HEK293 (cell line): ENCODE measurements around the gene MCIDAS.

Source experiments
- HOXC10 ChIP-seq: sonication (generic); formaldehyde crosslinking; IDR thresholded peaks from 2 replicates; pipeline ENCODE4 v1.8.1; 2023; ENCODE audit warnings: mild to moderate bottlenecking, missing genetic modification reagents
- KLF9 ChIP-seq: fragments of 450-650 bp; formaldehyde crosslinking; IDR thresholded peaks from 2 replicates; pipeline ENCODE4 v1.5.1; 2016; ENCODE audit warnings: missing biosample characterization, missing genetic modification characterization, low read depth
- MYNN ChIP-seq: fragments of 450-650 bp; formaldehyde crosslinking; IDR thresholded peaks from 2 replicates; pipeline ENCODE4 v1.5.1; 2016; ENCODE audit warnings: missing biosample characterization, missing genetic modification characterization, borderline replicate concordance
- OSR2 ChIP-seq: fragments of 450-650 bp; formaldehyde crosslinking; IDR thresholded peaks from 2 replicates; pipeline ENCODE4 v1.5.1; 2016; ENCODE audit warnings: missing biosample characterization, missing genetic modification characterization
- PATZ1 ChIP-seq: fragments of 450-650 bp; formaldehyde crosslinking; IDR thresholded peaks from 2 replicates; pipeline ENCODE4 v1.5.1; 2016; ENCODE audit warnings: missing biosample characterization, missing genetic modification characterization
- ZBTB1 ChIP-seq: fragments of 450-650 bp; formaldehyde crosslinking; IDR thresholded peaks from 2 replicates; pipeline ENCODE4 v1.5.1; 2016; ENCODE audit warnings: missing biosample characterization, missing genetic modification characterization
- ZBTB17 ChIP-seq: fragments of 450-650 bp; formaldehyde crosslinking; IDR thresholded peaks from 2 replicates; pipeline ENCODE4 v1.5.1; 2016; ENCODE audit warnings: missing biosample characterization, missing genetic modification characterization
- ZBTB8A ChIP-seq: fragments of 450-650 bp; formaldehyde crosslinking; IDR thresholded peaks from 2 replicates; pipeline ENCODE4 v1.5.1; 2016; ENCODE audit warnings: missing biosample characterization, missing genetic modification characterization
- ZFP69B ChIP-seq: fragments of 450-650 bp; formaldehyde crosslinking; IDR thresholded peaks from 2 replicates; pipeline ENCODE4 v1.5.1; 2016; ENCODE audit warnings: missing biosample characterization, missing genetic modification characterization
- ZNF19 ChIP-seq: fragments of 450-650 bp; formaldehyde crosslinking; IDR thresholded peaks from 2 replicates; pipeline ENCODE4; 2016; ENCODE audit warnings: missing biosample characterization, missing genetic modification characterization, low read depth
- ZNF214 ChIP-seq: fragments of 450-650 bp; formaldehyde crosslinking; IDR thresholded peaks from 2 replicates; pipeline ENCODE4 v1.5.1; 2017; ENCODE audit warnings: missing biosample characterization, mild to moderate bottlenecking, missing genetic modification characterization, borderline replicate concordance
- ZNF239 ChIP-seq: fragments of 450-650 bp; formaldehyde crosslinking; IDR thresholded peaks from 2 replicates; pipeline ENCODE4 v1.5.1; 2016; ENCODE audit warnings: missing biosample characterization, missing genetic modification characterization
- ZNF24 ChIP-seq: fragments of 450-650 bp; formaldehyde crosslinking; IDR thresholded peaks from 2 replicates; pipeline ENCODE4 v1.5.1; 2016; ENCODE audit warnings: missing biosample characterization, missing genetic modification characterization
- ZNF302 ChIP-seq: fragments of 450-650 bp; formaldehyde crosslinking; IDR thresholded peaks from 2 replicates; pipeline ENCODE4 v1.5.1; 2016; ENCODE audit warnings: missing biosample characterization, missing genetic modification characterization, low read depth
- ZNF48 ChIP-seq: fragments of 450-650 bp; formaldehyde crosslinking; IDR thresholded peaks from 2 replicates; pipeline ENCODE4 v1.5.1; 2016; ENCODE audit warnings: missing biosample characterization, missing genetic modification characterization
- ZNF555 ChIP-seq: fragments of 450-650 bp; formaldehyde crosslinking; conservative IDR thresholded peaks from 2 replicates; pipeline ENCODE4 v1.5.1; 2017; ENCODE audit warnings: missing biosample characterization, mild to moderate bottlenecking, missing genetic modification characterization, inconsistent platforms
- ZNF571 ChIP-seq: fragments of 450-650 bp; formaldehyde crosslinking; IDR thresholded peaks from 2 replicates; pipeline ENCODE4 v1.5.0; 2017; ENCODE audit warnings: missing biosample characterization, missing genetic modification characterization
- ZNF600 ChIP-seq: fragments of 450-650 bp; formaldehyde crosslinking; IDR thresholded peaks from 2 replicates; pipeline ENCODE4 v1.5.1; 2016; ENCODE audit warnings: missing biosample characterization, missing genetic modification characterization
- ZNF629 ChIP-seq: fragments of 450-650 bp; formaldehyde crosslinking; IDR thresholded peaks from 2 replicates; pipeline ENCODE4 v1.5.1; 2017; ENCODE audit warnings: missing biosample characterization, missing genetic modification characterization
- ZNF658 ChIP-seq: fragments of 450-650 bp; formaldehyde crosslinking; IDR thresholded peaks from 2 replicates; pipeline ENCODE4; 2016; ENCODE audit warnings: missing biosample characterization, missing genetic modification characterization
- ZNF701 ChIP-seq: fragments of 450-650 bp; formaldehyde crosslinking; IDR thresholded peaks from 2 replicates; pipeline ENCODE4 v1.5.1; 2016; ENCODE audit warnings: missing biosample characterization, missing genetic modification characterization
- ZNF704 ChIP-seq: fragments of 450-650 bp; formaldehyde crosslinking; IDR thresholded peaks from 2 replicates; pipeline ENCODE4 v1.5.1; 2016; ENCODE audit warnings: missing biosample characterization, missing genetic modification characterization
- ZNF768 ChIP-seq: fragments of 450-650 bp; formaldehyde crosslinking; IDR thresholded peaks from 2 replicates; pipeline ENCODE4 v1.5.1; 2018; ENCODE audit warnings: missing biosample characterization, mild to moderate bottlenecking, missing genetic modification characterization
- ZNF791 ChIP-seq: fragments of 450-650 bp; formaldehyde crosslinking; IDR thresholded peaks from 2 replicates; pipeline ENCODE4 v1.5.1; 2016; ENCODE audit warnings: missing biosample characterization, missing genetic modification characterization
- ZNF830 ChIP-seq: fragments of 450-650 bp; IDR thresholded peaks from 2 replicates; pipeline ENCODE4 v1.5.0; 2018; ENCODE audit warnings: missing biosample characterization, missing genetic modification characterization, low read depth, mild to moderate bottlenecking, moderate library complexity
- ZNF843 ChIP-seq: fragments of 450-650 bp; formaldehyde crosslinking; IDR thresholded peaks from 2 replicates; pipeline ENCODE4 v1.5.1; 2016; ENCODE audit warnings: missing biosample characterization, missing genetic modification characterization
- TF ChIP-seq, protein P1 (sequence below): fragments of 450-650 bp; formaldehyde crosslinking; IDR thresholded peaks from 2 replicates; pipeline ENCODE4 v1.5.1; 2016; ENCODE audit warnings: missing biosample characterization, missing genetic modification characterization
- TF ChIP-seq, protein P2 (sequence below): IDR thresholded peaks from 2 replicates; pipeline ENCODE4 v1.6.1; 2011; ENCODE audit warnings: mild to moderate bottlenecking, low read depth, low read length, borderline replicate concordance
- TF ChIP-seq, protein P3 (sequence below): fragments of 450-650 bp; formaldehyde crosslinking; IDR thresholded peaks from 2 replicates; pipeline ENCODE4 v1.5.1; 2016; ENCODE audit warnings: missing biosample characterization, missing genetic modification characterization
- TF ChIP-seq, protein P4 (sequence below): fragments of 450-650 bp; IDR thresholded peaks from 2 replicates; pipeline ENCODE4 v1.5.1; 2018; ENCODE audit warnings: missing biosample characterization, missing genetic modification characterization
- TF ChIP-seq, protein P5 (sequence below): fragments of 450-650 bp; formaldehyde crosslinking; IDR thresholded peaks from 2 replicates; pipeline ENCODE4 v1.5.1; 2016; ENCODE audit warnings: missing biosample characterization, missing genetic modification characterization, low read depth

The MCIDAS gene

GRCh38 chr5:55232271-55232984, 5.3 kb upstream of the MCIDAS start (continued):
- TF ChIP-seq ZNF704 (no peak), ZNF19 (tag by site-specific recombination) (no peak), HOXC10 (CRISPR knock-in tag) (no peak), PATZ1 (tag by site-specific recombination) (no peak), ZBTB17 (peak; percentile 78; the same call in 1 of the 2 replicates), ZNF302 (no peak), ZNF555 (tag by site-specific recombination) (no peak), ZNF658 (no peak), ZNF48 (no peak), ZFP69B (tag by site-specific recombination) (no peak), ZNF24 (tag by site-specific recombination) (no peak), ZNF629 (peak; percentile 19; the same call in 1 of the 2 replicates), KLF9 (tag by site-specific recombination) (no peak), ZNF239 (tag by site-specific recombination) (no peak), ZNF214 (tag by site-specific recombination) (no peak), ZBTB1 (tag by site-specific recombination) (no peak), ZNF701 (no peak), MYNN (tag by site-specific recombination) (no peak), ZNF600 (tag by site-specific recombination) (peak; percentile 63; the same call in 1 of the 2 replicates), OSR2 (tag by site-specific recombination) (no peak), ZNF571 (tag by site-specific recombination) (no peak), ZNF830 (tag by site-specific recombination) (no peak), ZNF791 (tag by site-specific recombination) (no peak), ZBTB8A (no peak), ZNF843 (tag by site-specific recombination) (no peak), ZNF768 (tag by site-specific recombination) (no peak; the same call in 1 of the 2 replicates)
- TF ChIP-seq, protein P1, sequence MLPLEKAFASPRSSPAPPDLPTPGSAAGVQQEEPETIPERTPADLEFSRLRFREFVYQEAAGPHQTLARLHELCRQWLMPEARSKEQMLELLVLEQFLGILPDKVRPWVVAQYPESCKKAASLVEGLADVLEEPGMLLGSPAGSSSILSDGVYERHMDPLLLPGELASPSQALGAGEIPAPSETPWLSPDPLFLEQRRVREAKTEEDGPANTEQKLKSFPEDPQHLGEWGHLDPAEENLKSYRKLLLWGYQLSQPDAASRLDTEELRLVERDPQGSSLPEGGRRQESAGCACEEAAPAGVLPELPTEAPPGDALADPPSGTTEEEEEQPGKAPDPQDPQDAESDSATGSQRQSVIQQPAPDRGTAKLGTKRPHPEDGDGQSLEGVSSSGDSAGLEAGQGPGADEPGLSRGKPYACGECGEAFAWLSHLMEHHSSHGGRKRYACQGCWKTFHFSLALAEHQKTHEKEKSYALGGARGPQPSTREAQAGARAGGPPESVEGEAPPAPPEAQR (tag by site-specific recombination): no peak
- TF ChIP-seq, protein P2, sequence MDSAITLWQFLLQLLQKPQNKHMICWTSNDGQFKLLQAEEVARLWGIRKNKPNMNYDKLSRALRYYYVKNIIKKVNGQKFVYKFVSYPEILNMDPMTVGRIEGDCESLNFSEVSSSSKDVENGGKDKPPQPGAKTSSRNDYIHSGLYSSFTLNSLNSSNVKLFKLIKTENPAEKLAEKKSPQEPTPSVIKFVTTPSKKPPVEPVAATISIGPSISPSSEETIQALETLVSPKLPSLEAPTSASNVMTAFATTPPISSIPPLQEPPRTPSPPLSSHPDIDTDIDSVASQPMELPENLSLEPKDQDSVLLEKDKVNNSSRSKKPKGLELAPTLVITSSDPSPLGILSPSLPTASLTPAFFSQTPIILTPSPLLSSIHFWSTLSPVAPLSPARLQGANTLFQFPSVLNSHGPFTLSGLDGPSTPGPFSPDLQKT: no peak
- TF ChIP-seq, protein P3, sequence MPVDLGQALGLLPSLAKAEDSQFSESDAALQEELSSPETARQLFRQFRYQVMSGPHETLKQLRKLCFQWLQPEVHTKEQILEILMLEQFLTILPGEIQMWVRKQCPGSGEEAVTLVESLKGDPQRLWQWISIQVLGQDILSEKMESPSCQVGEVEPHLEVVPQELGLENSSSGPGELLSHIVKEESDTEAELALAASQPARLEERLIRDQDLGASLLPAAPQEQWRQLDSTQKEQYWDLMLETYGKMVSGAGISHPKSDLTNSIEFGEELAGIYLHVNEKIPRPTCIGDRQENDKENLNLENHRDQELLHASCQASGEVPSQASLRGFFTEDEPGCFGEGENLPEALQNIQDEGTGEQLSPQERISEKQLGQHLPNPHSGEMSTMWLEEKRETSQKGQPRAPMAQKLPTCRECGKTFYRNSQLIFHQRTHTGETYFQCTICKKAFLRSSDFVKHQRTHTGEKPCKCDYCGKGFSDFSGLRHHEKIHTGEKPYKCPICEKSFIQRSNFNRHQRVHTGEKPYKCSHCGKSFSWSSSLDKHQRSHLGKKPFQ (tag by site-specific recombination): no peak
- TF ChIP-seq, protein P4, sequence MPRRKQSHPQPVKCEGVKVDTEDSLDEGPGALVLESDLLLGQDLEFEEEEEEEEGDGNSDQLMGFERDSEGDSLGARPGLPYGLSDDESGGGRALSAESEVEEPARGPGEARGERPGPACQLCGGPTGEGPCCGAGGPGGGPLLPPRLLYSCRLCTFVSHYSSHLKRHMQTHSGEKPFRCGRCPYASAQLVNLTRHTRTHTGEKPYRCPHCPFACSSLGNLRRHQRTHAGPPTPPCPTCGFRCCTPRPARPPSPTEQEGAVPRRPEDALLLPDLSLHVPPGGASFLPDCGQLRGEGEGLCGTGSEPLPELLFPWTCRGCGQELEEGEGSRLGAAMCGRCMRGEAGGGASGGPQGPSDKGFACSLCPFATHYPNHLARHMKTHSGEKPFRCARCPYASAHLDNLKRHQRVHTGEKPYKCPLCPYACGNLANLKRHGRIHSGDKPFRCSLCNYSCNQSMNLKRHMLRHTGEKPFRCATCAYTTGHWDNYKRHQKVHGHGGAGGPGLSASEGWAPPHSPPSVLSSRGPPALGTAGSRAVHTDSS (tag by site-specific recombination): no peak
- TF ChIP-seq, protein P5, sequence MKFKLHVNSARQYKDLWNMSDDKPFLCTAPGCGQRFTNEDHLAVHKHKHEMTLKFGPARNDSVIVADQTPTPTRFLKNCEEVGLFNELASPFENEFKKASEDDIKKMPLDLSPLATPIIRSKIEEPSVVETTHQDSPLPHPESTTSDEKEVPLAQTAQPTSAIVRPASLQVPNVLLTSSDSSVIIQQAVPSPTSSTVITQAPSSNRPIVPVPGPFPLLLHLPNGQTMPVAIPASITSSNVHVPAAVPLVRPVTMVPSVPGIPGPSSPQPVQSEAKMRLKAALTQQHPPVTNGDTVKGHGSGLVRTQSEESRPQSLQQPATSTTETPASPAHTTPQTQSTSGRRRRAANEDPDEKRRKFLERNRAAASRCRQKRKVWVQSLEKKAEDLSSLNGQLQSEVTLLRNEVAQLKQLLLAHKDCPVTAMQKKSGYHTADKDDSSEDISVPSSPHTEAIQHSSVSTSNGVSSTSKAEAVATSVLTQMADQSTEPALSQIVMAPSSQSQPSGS (tag by site-specific recombination): no peak
